GM21381 (cell line): Measurements from ENCODE around the gene ERBB4.
"Not testable (repeated sequence)": the region's sequence is repeated elsewhere in the genome, so short reads cannot be mapped to it uniquely, and the experiment has no call there.

Source experiments
- ATAC-seq: cut with Tn5 transposase; IDR thresholded peaks from one replicate; pipeline ENCODE4 v1.9.1; 2021; ENCODE audit warnings: mild to moderate bottlenecking, moderate library complexity; ENCODE audit not compliant: unreplicated experiment

The ERBB4 gene

DNA sequence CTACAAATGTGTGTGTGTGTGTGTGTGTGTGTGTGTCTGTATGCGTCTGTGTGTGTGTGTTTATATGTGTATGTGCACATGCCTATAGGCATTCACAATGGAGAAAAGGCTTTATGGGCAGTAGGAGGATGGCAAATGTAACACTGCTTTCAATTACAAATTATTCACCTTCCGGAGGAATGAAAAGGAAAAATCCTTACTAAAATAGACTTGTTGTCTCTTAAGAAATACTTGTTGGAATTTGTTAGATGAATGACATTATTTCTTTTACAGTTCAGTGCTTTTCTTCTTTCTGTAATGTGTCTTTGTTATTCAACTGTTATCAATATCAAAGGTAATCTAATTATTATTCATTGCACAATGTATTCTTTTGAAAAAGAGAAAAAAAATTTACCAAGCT is 874.3 kb downstream of the ERBB4 start:
- no peak for ATAC-seq

DNA sequence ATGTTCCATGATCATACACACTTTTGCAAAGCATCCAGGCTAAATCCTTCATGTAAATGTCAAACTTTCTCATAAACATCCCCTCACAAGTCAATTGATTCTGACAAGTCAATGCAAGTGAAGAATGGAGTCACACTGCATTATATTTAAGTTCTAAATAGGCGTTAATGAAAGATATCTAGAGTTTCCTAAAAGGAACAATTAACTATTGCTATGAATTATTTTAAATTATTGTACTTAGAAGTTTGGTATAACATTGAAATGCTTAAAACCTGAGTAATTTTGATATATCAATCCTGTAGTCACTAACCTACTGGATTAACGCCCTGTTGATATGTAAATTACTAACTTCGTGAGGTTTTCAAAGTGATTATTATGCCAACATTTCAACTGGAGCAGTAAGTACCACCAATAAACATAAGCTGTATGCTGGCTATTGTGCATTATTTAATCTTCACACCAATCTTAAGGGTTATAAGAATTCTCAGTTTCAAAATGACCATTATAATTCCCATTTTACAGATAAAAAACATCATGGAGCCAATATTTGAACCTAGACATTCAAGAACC is 884.3 kb downstream of the ERBB4 start:
- ATAC-seq = no peak

GRCh38 chr2:211652327-211652726 is 886.3 kb downstream of the ERBB4 start:
- no peak for ATAC-seq

DNA sequence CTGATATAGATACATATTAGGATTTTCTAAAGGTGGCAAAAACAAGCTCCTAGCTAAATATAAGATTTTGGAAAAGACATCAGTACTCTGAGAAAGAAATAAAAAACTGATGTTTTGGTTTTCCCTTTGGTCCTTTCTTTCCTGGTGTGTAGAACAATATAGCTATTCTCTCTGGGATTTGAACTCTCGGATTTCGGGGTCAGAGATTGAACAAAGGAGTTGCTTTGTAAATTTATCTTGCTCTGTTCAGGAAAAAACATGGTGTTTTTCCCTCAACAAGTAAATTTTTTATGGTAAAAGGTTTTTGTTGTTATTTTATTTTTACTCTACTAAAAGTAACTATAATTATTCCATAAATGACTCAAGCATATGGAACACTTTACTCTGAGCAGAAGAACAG is 889.3 kb downstream of the ERBB4 start:
- ATAC-seq = no peak

DNA sequence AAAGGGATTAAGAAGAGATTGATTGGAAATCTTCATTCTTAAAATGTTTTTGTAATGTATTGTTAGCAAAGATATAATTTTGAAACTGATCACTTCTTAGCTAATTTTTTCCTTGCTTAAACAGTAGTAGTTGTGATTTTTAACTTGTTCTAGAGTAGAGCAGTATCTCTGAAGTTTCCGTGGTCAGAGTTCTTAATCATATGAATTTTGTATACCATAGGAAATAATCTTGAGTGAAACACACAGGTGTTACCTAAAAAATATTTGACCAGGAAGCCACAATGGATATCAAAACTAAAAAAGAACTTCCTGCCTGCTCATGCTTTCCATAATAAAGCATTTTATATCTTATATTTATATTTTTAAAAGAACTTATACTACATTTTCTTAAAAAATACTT is 907.1 kb downstream of the ERBB4 start:
- no peak for ATAC-seq

DNA sequence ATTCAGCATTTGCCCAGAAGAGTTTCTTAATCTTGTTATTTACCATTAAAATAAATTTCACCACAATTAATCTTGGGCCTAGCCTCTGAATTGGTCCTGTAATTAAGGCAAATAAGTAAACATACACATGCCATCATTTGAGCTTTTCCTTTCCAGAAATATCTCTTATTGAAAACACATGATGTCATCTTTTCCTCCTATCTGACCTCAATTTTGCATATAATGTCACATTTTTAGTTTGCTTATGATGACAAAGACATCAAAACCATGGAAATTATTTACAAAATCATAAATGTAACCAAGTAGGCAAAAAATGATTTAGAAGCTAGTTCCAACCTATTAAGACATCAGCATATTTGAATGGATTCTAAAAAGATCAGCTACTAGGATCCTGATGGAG is 915.5 kb downstream of the ERBB4 start:
- no peak for ATAC-seq

GRCh38 chr2:211620986-211621385 is 917.6 kb downstream of the ERBB4 start:
- ATAC-seq = no peak

- ATAC-seq = no peak
Measured at GRCh38 chr2:211617803-211618202, 920.8 kb downstream of the ERBB4 start.

DNA sequence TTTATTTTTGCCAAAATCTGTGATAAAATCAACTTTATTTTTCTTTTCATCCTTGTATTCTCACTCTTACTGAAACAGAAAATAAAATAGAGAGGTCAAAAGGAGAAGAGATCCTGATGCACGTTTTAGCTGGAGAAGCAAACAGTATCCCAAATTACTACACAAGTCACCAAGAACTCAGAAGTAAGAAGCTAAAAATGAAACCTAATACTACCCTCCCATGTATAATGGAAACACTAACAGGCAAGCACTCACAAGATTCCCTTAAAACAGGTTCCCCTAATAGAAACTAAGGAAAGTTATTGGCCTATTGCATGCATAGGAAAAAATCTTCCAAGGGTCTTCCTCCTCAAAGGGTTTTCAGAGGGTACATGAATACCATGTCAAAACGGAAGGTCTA is 927.0 kb downstream of the ERBB4 start:
- ATAC-seq = no peak

DNA sequence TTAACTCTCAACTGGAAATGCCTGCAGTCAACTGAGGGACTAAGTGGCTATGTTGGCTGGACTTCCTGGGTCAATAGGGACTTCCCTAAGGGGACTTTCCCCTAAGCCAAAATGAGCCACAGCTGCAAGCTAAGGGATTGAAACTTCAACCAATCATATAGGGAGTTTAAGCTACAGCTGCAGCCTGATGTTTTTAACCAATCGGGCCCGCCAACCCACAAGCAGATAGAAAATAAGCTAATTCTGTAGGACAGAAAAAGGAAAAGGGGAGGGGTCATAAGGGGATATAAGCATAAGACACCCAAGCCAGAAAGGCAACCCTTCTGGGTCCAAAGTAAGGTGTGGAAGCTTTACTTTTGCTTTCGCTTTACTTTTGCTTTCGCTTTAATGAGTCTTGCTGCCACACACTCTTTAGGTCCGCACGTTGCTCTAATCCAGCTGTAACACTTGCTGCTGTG is 927.5 kb downstream of the ERBB4 start:
- no peak for ATAC-seq

DNA sequence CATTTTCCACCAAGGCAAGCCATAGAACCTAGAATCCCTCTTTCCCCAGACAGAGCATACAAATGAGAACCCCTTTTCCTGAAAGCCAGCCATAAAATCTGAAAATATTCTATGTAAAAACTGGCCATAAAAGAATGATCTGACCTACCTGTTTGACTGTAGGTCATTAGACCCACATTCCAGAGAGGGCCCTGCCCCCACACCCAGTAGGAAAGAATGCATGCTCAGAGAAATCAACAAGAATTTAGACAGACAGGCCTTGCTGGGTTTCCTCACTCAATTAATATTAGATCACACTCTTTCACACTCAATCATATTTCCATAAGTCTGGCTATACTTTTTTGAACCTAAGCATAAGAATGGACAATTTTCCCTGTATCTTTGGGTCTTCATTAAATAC is 929.5 kb downstream of the ERBB4 start:
- ATAC-seq = no peak

DNA sequence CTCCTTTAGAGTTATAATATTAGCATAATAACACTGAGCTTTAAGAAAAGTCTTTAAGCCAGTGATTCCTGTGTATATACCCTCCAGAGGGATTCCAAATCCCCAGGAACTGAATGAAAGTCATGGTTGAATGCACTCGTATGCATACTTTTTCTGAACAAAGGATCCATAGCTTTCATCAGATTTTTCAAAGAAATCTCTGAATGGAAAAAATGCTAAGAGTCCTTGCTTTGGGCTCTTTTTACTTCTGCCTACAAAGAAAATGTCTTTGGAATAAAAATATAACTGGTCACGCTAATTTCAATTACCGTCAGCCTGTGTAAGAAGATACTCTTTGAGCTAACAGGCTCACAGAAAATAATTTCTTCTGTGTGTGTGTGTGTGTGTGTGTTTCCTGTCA is 939.5 kb downstream of the ERBB4 start:
- ATAC-seq = no peak

DNA sequence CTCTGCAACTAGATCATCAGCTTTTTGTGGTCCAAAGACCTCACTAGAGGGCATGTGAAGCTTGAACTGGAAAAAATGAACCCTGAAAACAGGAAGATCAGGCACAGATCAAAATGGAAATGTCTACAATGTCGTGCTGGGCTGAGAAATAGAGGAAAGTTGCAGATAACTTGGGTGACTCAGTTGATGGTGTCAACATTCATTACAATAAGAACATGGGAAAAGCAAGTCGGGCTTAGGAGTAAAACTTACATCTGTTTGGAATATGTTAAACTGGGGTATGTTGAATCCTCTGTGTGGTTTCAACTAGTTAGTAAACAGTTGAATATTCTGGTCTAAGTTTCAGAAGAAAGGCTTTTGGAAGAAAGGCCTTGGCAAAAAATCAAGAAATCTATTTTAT is 940.4 kb downstream of the ERBB4 start:
- no peak for ATAC-seq

DNA sequence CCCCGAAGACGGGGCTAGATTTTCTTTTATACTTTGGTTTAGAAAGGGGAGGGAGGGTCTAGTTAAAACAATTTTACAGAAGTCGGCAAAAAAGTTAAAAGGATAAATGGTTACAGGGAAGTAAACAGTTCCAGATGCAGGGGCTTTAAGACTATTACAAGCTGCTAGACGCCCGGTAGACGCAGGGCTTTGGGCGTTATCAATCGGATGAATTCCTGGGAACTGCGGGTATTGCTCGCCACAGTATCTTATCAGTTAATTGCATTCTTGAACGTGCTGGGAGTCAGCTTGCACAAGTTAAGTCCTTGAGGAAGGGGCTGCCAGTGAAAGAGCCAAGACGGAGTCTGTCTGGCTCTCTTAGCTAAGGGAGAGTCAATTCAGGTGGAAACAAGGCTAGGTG is 946.6 kb downstream of the ERBB4 start:
- ATAC-seq = not testable (repeated sequence)

- no peak for ATAC-seq
Measured at GRCh38 chr2:211591426-211591825, 947.2 kb downstream of the ERBB4 start.

DNA sequence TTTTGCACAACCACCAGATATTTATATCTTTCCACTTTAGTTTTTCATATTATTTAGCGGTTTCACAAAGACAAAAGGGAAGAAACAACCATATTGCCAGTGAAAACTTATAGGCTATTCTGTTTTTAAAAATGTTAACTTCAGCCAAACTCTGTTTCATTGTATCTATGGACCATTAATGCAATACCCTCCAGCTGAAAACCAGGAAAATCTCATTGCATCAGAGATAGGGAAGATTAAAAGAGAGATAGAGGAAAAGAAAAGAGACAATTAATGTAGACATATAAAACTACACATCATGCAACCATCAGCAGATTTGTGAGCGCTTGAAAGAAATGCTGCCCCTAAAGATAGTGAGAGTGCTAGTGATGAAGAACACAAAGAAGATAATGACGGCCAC is 970.2 kb downstream of the ERBB4 start:
- no peak for ATAC-seq

DNA sequence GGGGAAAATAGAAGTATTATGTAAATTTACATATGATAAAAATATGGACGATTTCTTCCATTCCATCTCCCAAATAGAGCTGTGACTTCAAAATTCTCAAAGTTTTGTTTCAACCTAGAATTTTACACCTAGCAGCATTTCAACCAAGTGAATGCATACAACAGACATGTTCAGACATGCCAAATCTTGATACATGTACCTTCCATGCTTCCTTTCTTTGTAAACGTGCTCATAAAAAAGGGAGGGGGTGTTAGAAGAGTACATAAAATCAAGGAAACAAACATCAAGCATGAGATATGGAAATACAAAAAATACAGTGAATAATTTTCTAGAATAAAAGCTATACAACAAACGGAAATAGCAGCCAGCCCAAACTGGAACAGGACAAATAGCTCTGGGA is 974.2 kb downstream of the ERBB4 start:
- no peak for ATAC-seq

- no peak for ATAC-seq
Measured at GRCh38 chr2:211545582-211545981, 993.0 kb downstream of the ERBB4 start.

- no peak for ATAC-seq
Measured at GRCh38 chr2:211534632-211535031, 1004.0 kb downstream of the ERBB4 start.

DNA sequence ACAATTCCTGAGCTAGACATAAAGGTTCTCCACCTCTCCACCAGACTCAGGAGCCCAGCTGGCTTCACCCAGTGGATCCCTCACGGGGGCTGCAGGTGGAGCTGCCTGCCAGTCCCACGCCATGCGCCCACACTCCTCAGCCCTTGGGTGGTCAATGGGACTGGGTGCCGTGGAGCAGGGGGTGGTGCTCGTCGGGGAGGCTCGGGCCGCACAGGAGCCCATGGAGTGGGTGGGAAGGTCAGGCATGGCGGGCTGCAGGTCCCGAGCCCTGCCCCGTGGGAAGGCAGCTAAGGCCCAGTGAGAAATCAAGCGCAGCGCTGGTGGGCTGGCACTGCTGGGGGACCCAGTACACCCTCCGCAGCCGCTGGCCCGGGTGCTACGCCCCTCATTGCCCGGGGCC is 1014.4 kb downstream of the ERBB4 start:
- not testable (repeated sequence) for ATAC-seq

GRCh38 chr2:211516537-211516936 is 1022.1 kb downstream of the ERBB4 start:
- no peak for ATAC-seq

GRCh38 chr2:211514049-211514448 is 1024.6 kb downstream of the ERBB4 start:
- ATAC-seq = no peak

DNA sequence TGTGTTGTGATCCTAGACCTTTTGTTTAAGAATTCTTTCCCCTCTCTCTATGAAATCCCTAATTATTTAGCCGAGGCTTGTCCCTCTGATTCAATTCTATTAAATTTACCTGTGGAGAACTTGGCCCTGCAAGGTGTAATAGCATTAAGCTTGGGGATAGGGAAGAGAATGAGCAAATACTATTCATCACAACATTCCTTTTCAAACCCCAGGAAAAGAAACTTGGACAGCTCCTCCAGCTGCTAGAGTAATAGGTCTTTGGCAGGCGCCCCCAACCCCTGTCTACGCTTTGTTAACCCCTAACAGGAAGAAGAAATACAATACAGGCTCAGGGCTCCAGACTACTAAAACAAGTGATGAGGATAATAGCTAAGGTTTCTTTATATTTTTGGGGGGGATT is 1025.2 kb downstream of the ERBB4 start:
- no peak for ATAC-seq

- ATAC-seq = no peak
Measured at GRCh38 chr2:211512806-211513205, 1025.8 kb downstream of the ERBB4 start.
